Common myeloid progenitor, CD34-positive (primary cell): ENCODE results near the gene ADGRV1.

Source experiments
- CTCF ChIA-PET: fragments of 350-600 bp; sonication (Branson Sonifier 250); formaldehyde crosslinking; loops from one replicate; lab custom pipeline; 2021; ENCODE audit warnings: antibody characterized with exemption; lab: Charles Lee
- POLR2A ChIA-PET: fragments of 350-600 bp; sonication (Branson Sonifier 250); formaldehyde crosslinking; loops from one replicate; lab custom pipeline; 2021; ENCODE audit warnings: antibody characterized with exemption; lab: Charles Lee
- DNase-seq, 3 donors: peaks; one replicate each; pipeline versions ENCODE4 v3.0.0 to v3.0.0-alpha.2; 2013
- H3K27ac ChIP-seq, 2 experiments: 1 replicate in 1 of 2; 2 replicates in 1 of 2; pipeline ENCODE4 v1.7.0; 2013; ENCODE audit warnings: inconsistent platforms in 2 of 2, low read length in 2 of 2, mild to moderate bottlenecking in 2 of 2, low read depth in 1 of 2, moderate library complexity in 1 of 2; ENCODE audit not compliant: severe bottlenecking in 2 of 2, insufficient read depth in 1 of 2, poor library complexity in 1 of 2
- H3K27me3 ChIP-seq, 5 experiments: replicated peaks in 2 of 5; 1 replicate in 3 of 5; 2 replicates in 2 of 5; pipeline versions ENCODE4 v1.6.1 to v1.7.0; 2013; ENCODE audit warnings: low read length in 4 of 5, mild to moderate bottlenecking in 2 of 5, moderate library complexity in 2 of 5, inconsistent platforms in 1 of 5; ENCODE audit not compliant: insufficient read depth in 5 of 5, control insufficient read depth in 4 of 5
- H3K36me3 ChIP-seq, 4 experiments: 1 replicate in 2 of 4; 2 replicates in 2 of 4; pipeline versions ENCODE4 v1.6.1 to v1.7.0; 2013; ENCODE audit warnings: low read length in 3 of 4, control low read depth in 1 of 4, mild to moderate bottlenecking in 1 of 4; ENCODE audit not compliant: control insufficient read depth in 4 of 4, insufficient read depth in 4 of 4
- H3K4me1 ChIP-seq, 4 experiments: 1 replicate in 3 of 4; 2 replicates in 1 of 4; pipeline versions ENCODE4 v1.6.1 to v1.7.1; 2013; ENCODE audit warnings: low read length in 3 of 4, mild to moderate bottlenecking in 3 of 4, control low read depth in 1 of 4, inconsistent platforms in 1 of 4, moderate library complexity in 1 of 4; ENCODE audit not compliant: control insufficient read depth in 4 of 4, insufficient read depth in 4 of 4; ENCODE audit errors: control extremely low read depth in 1 of 4
- H3K4me3 ChIP-seq, 7 experiments: 1 replicate in 4 of 7; 2 replicates in 3 of 7; pipeline versions ENCODE4 v1.5.1 to v1.7.0; 2013; ENCODE audit warnings: mild to moderate bottlenecking in 7 of 7, low read length in 6 of 7, moderate library complexity in 6 of 7, inconsistent platforms in 2 of 7, low read depth in 2 of 7, control low read depth in 1 of 7; ENCODE audit not compliant: insufficient read depth in 4 of 7, control insufficient read depth in 1 of 7; ENCODE audit errors: extremely low read depth in 1 of 7
- H3K9me3 ChIP-seq, 5 experiments: 1 replicate in 4 of 5; 2 replicates in 1 of 5; pipeline versions ENCODE4 v1.6.1 to v1.7.1; 2013; ENCODE audit warnings: low read length in 4 of 5, mild to moderate bottlenecking in 2 of 5, inconsistent platforms in 1 of 5, low read depth in 1 of 5, moderate library complexity in 1 of 5; ENCODE audit not compliant: control insufficient read depth in 4 of 5, insufficient read depth in 2 of 5; ENCODE audit errors: control extremely low read depth in 1 of 5
- WGBS: methylation state at CpG from one replicate; pipeline ENCODE4 v1.1.5; 2013; ENCODE audit not compliant: insufficient coverage; 5-methylcytosine and 5-hydroxymethylcytosine counted together

ADGRV1 gene

DNA sequence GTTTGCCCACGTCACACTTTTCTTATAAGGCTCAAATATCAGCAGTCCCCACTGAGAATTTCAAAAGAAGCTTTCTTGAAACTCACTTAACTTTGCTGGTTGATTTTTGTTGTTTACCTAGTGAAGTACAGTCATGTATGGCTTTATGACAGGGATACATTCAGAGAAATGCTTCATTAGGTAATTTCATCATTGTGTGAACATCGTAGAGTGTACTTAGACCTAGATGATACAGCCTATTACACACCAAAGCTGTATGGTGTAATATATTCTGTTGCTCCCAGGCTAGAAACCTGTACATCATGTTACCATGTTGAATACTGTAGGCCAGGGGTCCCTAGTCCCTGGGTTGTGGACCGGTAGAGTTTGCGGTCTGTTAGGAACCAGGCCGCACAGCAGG is 647.5 kb downstream of the ADGRV1 start:
- H3K9me3 ChIP-seq, result no peaks in the 10 kb centered on the region
- no peak for DNase-seq
- H3K27ac ChIP-seq, result no peak overlapping the region
- H3K4me3 ChIP-seq, result no peak overlapping the region
- POLR2A ChIA-PET, result no interaction called here
- CTCF ChIA-PET, result interaction anchor here (0.9 kb wide), 1 partner anchor 11 kb away, joined by 3 read pairs; no protein-coding TSS in a partner anchor
- H3K36me3 ChIP-seq, result no peaks in the 10 kb centered on the region
- no peaks in the 10 kb centered on the region for H3K4me1 ChIP-seq
- no peaks in the 10 kb centered on the region for H3K27me3 ChIP-seq
- 97% methylated on average over 3 of the region's 5 CpGs for WGBS

DNA sequence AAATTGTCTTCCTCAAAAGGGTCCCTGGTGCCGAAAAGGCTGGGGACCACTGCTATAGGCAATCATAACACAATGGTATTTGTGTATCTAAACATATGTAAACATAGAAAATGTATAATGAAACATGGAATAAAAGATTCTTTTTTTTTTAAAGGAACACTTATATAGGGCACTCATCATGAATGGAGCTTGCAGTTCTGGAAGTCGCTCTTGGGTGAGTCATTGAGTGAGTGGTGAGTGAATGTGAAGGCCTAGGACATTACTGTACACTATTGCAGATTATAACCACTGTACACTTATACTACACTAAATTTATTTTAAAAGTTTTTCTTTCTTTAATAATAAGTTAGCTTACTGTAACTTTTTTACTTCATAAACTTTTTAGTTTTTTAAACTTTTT is 648.1 kb downstream of the ADGRV1 start:
- ChIA-PET CTCF (interaction anchor here (0.9 to 2.3 kb wide), 2 partner anchors 12 to 19 kb away, joined by 3 to 5 read pairs; no protein-coding TSS in a partner anchor), POLR2A (no interaction called here)
- Histone ChIP-seq H3K27ac (no peak overlapping the region), H3K9me3 (no peaks in the 10 kb centered on the region), H3K36me3 (no peaks in the 10 kb centered on the region), H3K27me3 (no peaks in the 10 kb centered on the region), H3K4me3 (no peak overlapping the region), H3K4me1 (no peaks in the 10 kb centered on the region)
- DNase-seq, result no peak
- no CpG with 5 or more reads among the region's 2 CpGs for WGBS

DNA sequence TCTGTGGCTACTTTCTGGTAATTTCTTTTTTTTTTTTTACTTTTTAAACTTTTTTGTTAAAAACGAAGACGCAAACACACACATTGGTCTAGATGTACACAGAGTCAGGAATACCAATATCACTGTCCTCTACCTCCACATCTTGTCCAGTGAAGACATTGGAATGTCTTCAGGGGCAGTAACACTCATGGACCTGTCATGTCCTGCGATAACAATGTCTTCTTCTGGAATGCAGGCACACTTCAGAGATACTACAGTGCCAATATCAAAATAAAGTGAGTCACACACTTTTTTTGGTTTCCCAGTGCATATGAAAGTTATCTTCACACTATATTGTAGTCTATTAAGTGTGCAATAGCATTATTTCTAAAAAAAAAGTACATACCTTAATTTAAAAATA is 648.7 kb downstream of the ADGRV1 start:
- Histone ChIP-seq H3K9me3 (no peaks in the 10 kb centered on the region), H3K4me1 (no peaks in the 10 kb centered on the region), H3K27me3 (no peaks in the 10 kb centered on the region), H3K36me3 (no peaks in the 10 kb centered on the region), H3K4me3 (no peak overlapping the region), H3K27ac (no peak overlapping the region)
- ChIA-PET CTCF (interaction anchor here (2.3 kb wide), 1 partner anchor 20 kb away, joined by 5 read pairs; no protein-coding TSS in a partner anchor), POLR2A (no interaction called here)
- WGBS, result no CpG with 5 or more reads among the region's 3 CpGs
- DNase-seq, result no peak

DNA sequence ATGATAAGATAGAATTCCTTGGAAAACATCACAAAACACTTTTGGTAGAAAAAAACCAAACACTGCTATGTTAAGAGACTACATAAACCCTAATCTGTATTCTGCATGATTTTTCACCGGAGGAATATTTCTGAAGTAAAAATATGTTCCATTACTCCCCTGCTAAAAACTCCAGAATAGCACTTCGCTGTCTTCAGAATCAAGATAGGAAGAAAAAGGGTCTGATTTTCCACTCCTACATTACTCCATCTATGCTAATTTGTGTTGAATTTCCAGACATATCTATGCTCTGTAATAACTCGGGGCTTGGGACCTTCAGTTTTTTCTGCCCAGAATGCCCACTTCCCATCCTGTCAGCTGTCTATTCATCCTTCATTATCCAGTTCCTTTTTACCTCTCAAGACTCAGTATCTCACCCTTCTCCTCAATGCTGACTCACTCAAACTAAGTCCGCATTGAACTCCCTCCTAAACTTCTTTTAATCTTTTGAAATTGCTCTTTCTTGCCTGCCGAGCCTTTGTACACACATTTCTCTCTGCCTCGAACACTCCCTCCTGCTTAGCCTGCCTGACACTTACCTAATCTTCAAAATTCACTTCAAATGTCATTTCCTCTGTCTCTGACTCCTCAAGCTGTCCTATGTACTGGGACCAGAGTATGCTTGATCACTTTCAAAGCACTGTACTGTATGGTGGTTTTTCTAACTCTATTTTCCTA is 653.6 kb downstream of the ADGRV1 start:
- no peak overlapping the region for H3K4me3 ChIP-seq
- no peaks in the 10 kb centered on the region for H3K9me3 ChIP-seq
- POLR2A ChIA-PET, result interaction anchor here (0.5 kb wide), 1 partner anchor 11 kb away, joined by 3 read pairs; no protein-coding TSS in a partner anchor
- no peaks in the 10 kb centered on the region for H3K27me3 ChIP-seq
- no peaks in the 10 kb centered on the region for H3K36me3 ChIP-seq
- CTCF ChIA-PET, result interaction anchor here (0.8 to 1.1 kb wide), 2 partner anchors 11 to 173 kb away, joined by 5 read pairs; no protein-coding TSS in a partner anchor
- no peak overlapping the region for H3K27ac ChIP-seq
- 75% methylated on average over 6 of the region's 6 CpGs for WGBS
- DNase-seq, result no peak
- no peaks in the 10 kb centered on the region for H3K4me1 ChIP-seq

DNA sequence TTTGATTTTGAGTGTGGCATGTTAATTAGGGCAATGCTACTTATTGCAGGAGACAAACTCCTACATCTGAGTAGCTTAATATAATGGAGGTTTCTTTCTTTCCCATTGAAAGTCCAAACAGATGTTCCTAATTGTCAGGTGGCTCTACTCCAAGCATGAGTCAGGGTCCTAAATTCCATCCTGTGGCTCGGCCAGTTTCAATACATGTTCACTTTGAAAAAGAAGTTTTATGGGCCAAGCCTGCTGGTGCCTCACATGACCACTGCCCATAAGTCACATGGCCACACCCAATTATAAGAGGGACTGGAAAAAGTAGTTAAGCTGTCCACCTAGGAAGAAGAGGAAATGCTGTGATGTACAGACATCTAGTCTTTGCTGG is 654.1 kb downstream of the ADGRV1 start:
- Histone ChIP-seq H3K4me1 (no peaks in the 10 kb centered on the region), H3K9me3 (no peaks in the 10 kb centered on the region), H3K27ac (no peak overlapping the region), H3K36me3 (no peaks in the 10 kb centered on the region), H3K27me3 (no peaks in the 10 kb centered on the region), H3K4me3 (no peak overlapping the region)
- ChIA-PET CTCF (no interaction called here), POLR2A (interaction anchor here (0.5 kb wide), 1 partner anchor 11 kb away, joined by 3 read pairs; no protein-coding TSS in a partner anchor)
- no peak for DNase-seq
- WGBS, result no CpG with 5 or more reads among the region's 1 CpG
